Ectodermal cell (in vitro differentiated cells): ENCODE results near the gene CYP2W1.

Experiments used
- H3K27ac ChIP-seq: 2 replicates; pipeline ENCODE4 v1.7.0; 2013; ENCODE audit warnings: mild to moderate bottlenecking, low read depth, low read length; ENCODE audit not compliant: insufficient read depth, poor library complexity, severe bottlenecking
- H3K27me3 ChIP-seq: 2 replicates; pipeline ENCODE4 v1.7.0; 2013; ENCODE audit warnings: mild to moderate bottlenecking, low read length; ENCODE audit not compliant: insufficient read depth, control insufficient read depth, poor library complexity, severe bottlenecking
- H3K36me3 ChIP-seq: one replicate; pipeline ENCODE4 v1.7.0; 2013; ENCODE audit warnings: low read length; ENCODE audit not compliant: control insufficient read depth, insufficient read depth
- H3K4me1 ChIP-seq: one replicate; pipeline ENCODE4 v1.7.0; 2013; ENCODE audit warnings: low read length; ENCODE audit not compliant: control insufficient read depth, insufficient read depth
- H3K4me3 ChIP-seq: 2 replicates; pipeline ENCODE4 v1.7.0; 2013; ENCODE audit warnings: low read depth, low read length, control low read depth; ENCODE audit not compliant: insufficient read depth
- H3K9me3 ChIP-seq: 2 replicates; pipeline ENCODE4 v1.7.0; 2013; ENCODE audit warnings: mild to moderate bottlenecking, low read length, moderate library complexity; ENCODE audit not compliant: control insufficient read depth
- whole genome bisulfite sequencing, 2 experiments: methylation state at CpG; one replicate each; pipeline ENCODE4 v1.1.7; 2013; ENCODE audit warnings: missing lambda C conversion rate in 2 of 2; 5-methylcytosine and 5-hydroxymethylcytosine counted together

Gene CYP2W1

GRCh38 chr7:1018334-1018695 is 35.3 kb downstream of the CYP2W1 start:
- no peak overlapping the region for H3K27ac ChIP-seq
- H3K4me3 ChIP-seq = no peak overlapping the region
- H3K9me3 ChIP-seq = no peaks in the 10 kb centered on the region
- H3K4me1 ChIP-seq = no peaks in the 10 kb centered on the region
- 96% methylated on average over 13 of the region's 13 CpGs for WGBS, 2 experiments
- peaks cover 14% of the 10 kb centered on the region for H3K36me3 ChIP-seq
- H3K27me3 ChIP-seq = no peaks in the 10 kb centered on the region

GRCh38 chr7:1019255-1019785 is 36.3 kb downstream of the CYP2W1 start:
- 93 to 94% methylated on average over 14 of the region's 14 CpGs for WGBS, 2 experiments
- Histone ChIP-seq H3K27me3 (no peaks in the 10 kb centered on the region), H3K36me3 (peaks cover 14% of the 10 kb centered on the region), H3K9me3 (no peaks in the 10 kb centered on the region), H3K4me3 (no peak overlapping the region), H3K27ac (no peak overlapping the region), H3K4me1 (no peaks in the 10 kb centered on the region)

GRCh38 chr7:1019789-1020610 is 37.0 kb downstream of the CYP2W1 start:
- peaks cover 14% of the 10 kb centered on the region for H3K36me3 ChIP-seq
- H3K4me1 ChIP-seq = no peaks in the 10 kb centered on the region
- 95 to 96% methylated on average over 42 of the region's 42 CpGs for WGBS, 2 experiments
- no peak overlapping the region for H3K4me3 ChIP-seq
- no peaks in the 10 kb centered on the region for H3K27me3 ChIP-seq
- H3K27ac ChIP-seq = no peak overlapping the region
- no peaks in the 10 kb centered on the region for H3K9me3 ChIP-seq

GRCh38 chr7:1020849-1021251 is 37.9 kb downstream of the CYP2W1 start:
- H3K9me3 ChIP-seq = no peaks in the 10 kb centered on the region
- 96 to 97% methylated on average over 7 of the region's 7 CpGs for WGBS, 2 experiments
- no peaks in the 10 kb centered on the region for H3K4me1 ChIP-seq
- peaks cover 14% of the 10 kb centered on the region for H3K36me3 ChIP-seq
- no peaks in the 10 kb centered on the region for H3K27me3 ChIP-seq
- H3K4me3 ChIP-seq = no peak overlapping the region
- H3K27ac ChIP-seq = no peak overlapping the region

GRCh38 chr7:1021366-1021765 is 38.4 kb downstream of the CYP2W1 start:
- Histone ChIP-seq H3K27ac (no peak overlapping the region), H3K4me1 (no peaks in the 10 kb centered on the region), H3K27me3 (no peaks in the 10 kb centered on the region), H3K9me3 (no peaks in the 10 kb centered on the region), H3K36me3 (peaks cover 14% of the 10 kb centered on the region), H3K4me3 (no peak overlapping the region)
- WGBS, 2 experiments = 94 to 95% methylated on average over 7 of the region's 7 CpGs

- Histone ChIP-seq H3K4me1 (no peaks in the 10 kb centered on the region), H3K27me3 (no peaks in the 10 kb centered on the region), H3K36me3 (peaks cover 14% of the 10 kb centered on the region), H3K27ac (no peak overlapping the region), H3K4me3 (no peak overlapping the region), H3K9me3 (no peaks in the 10 kb centered on the region)
- WGBS, 2 experiments = 92 to 93% methylated on average over 25 of the region's 25 CpGs
These were observed 39.0 kb downstream of the CYP2W1 start for GRCh38 chr7:1021931-1022330.

- peaks cover 14% of the 10 kb centered on the region for H3K36me3 ChIP-seq
- H3K9me3 ChIP-seq = no peaks in the 10 kb centered on the region
- no peaks in the 10 kb centered on the region for H3K4me1 ChIP-seq
- H3K4me3 ChIP-seq = no peak overlapping the region
- no peaks in the 10 kb centered on the region for H3K27me3 ChIP-seq
- no peak overlapping the region for H3K27ac ChIP-seq
- 97% methylated on average over 17 of the region's 17 CpGs for WGBS, 2 experiments
These were observed 39.4 kb downstream of the CYP2W1 start for GRCh38 chr7:1022356-1022755.

GRCh38 chr7:1022801-1023465 is 40.0 kb downstream of the CYP2W1 start:
- no peaks in the 10 kb centered on the region for H3K9me3 ChIP-seq
- 93 to 94% methylated on average over 45 of the region's 45 CpGs for WGBS, 2 experiments
- H3K4me1 ChIP-seq = no peaks in the 10 kb centered on the region
- H3K36me3 ChIP-seq = peaks cover 14% of the 10 kb centered on the region
- no peaks in the 10 kb centered on the region for H3K27me3 ChIP-seq
- H3K4me3 ChIP-seq = no peak overlapping the region
- no peak overlapping the region for H3K27ac ChIP-seq

- Histone ChIP-seq H3K4me1 (no peaks in the 10 kb centered on the region), H3K9me3 (no peaks in the 10 kb centered on the region), H3K27ac (no peak overlapping the region), H3K4me3 (no peak overlapping the region), H3K36me3 (peaks cover 14% of the 10 kb centered on the region), H3K27me3 (no peaks in the 10 kb centered on the region)
- 92% methylated on average over 15 of the region's 15 CpGs for WGBS, 2 experiments
These were observed 41.4 kb downstream of the CYP2W1 start for GRCh38 chr7:1024331-1024841.
